Fibroblast of lung (primary cell): ENCODE data around the gene TMEM161B. TPM values are rescaled to one million over a fixed set of nuclear protein-coding genes. Genes with fewer than 3 reads are reported as not detected.

Experiments used
- DNase-seq, 2 donors: peaks; one replicate each; pipeline versions ENCODE4 v3.0.0 to v3.0.0-alpha.2; 2010; ENCODE audit warnings: low read depth in 2 of 2
- H2AFZ ChIP-seq: 2 replicates; pipeline ENCODE4 v1.5.1; 2012; ENCODE audit warnings: low read length, control low read depth, inconsistent platforms
- H3K27ac ChIP-seq: 2 replicates; pipeline ENCODE4 v1.5.1; 2011; ENCODE audit warnings: low read length, control low read depth; ENCODE audit not compliant: insufficient read depth
- H3K27me3 ChIP-seq: 2 replicates; pipeline ENCODE4 v1.5.1; 2011; ENCODE audit warnings: mild to moderate bottlenecking, low read length; ENCODE audit not compliant: control insufficient read depth, insufficient read depth
- H3K36me3 ChIP-seq: 2 replicates; pipeline ENCODE4 v1.5.1; 2011; ENCODE audit warnings: low read length; ENCODE audit not compliant: control insufficient read depth, insufficient read depth
- H3K4me1 ChIP-seq: 2 replicates; pipeline ENCODE4 v1.5.1; 2011; ENCODE audit warnings: low read length; ENCODE audit not compliant: control insufficient read depth, insufficient read depth; ENCODE audit errors: extremely low read depth
- H3K4me2 ChIP-seq: 2 replicates; pipeline ENCODE4 v1.5.1; 2011; ENCODE audit warnings: low read length, control low read depth; ENCODE audit not compliant: insufficient read depth; ENCODE audit errors: extremely low read depth
- H3K4me3 ChIP-seq, 4 experiments: fragments of 200-600 bp in 1 of 4; sonication (generic) in 1 of 4; replicated peaks in 1 of 4; 2 replicates each; pipeline ENCODE4 v1.5.1; 2011 to 2016; ENCODE audit warnings: low read length in 4 of 4, low read depth in 3 of 4, mild to moderate bottlenecking in 3 of 4, control low read depth in 2 of 4, inconsistent platforms in 1 of 4, mixed read lengths in 1 of 4; ENCODE audit not compliant: insufficient read depth in 1 of 4; ENCODE audit errors: control extremely low read depth in 1 of 4
- H3K79me2 ChIP-seq: 2 replicates; pipeline ENCODE4 v1.5.1; 2012; ENCODE audit warnings: mild to moderate bottlenecking, low read length, inconsistent platforms; ENCODE audit not compliant: control insufficient read depth, insufficient read depth
- H3K9ac ChIP-seq: 2 replicates; pipeline ENCODE4 v1.5.1; 2011; ENCODE audit warnings: mild to moderate bottlenecking, low read length, control low read depth; ENCODE audit not compliant: insufficient read depth
- H3K9me3 ChIP-seq: 2 replicates; pipeline ENCODE4 v1.5.1; 2012; ENCODE audit warnings: low read depth, low read length; ENCODE audit not compliant: control insufficient read depth, insufficient read depth
- H4K20me1 ChIP-seq: 2 replicates; pipeline ENCODE4 v1.5.1; 2011; ENCODE audit warnings: low read length; ENCODE audit not compliant: control insufficient read depth, insufficient read depth; ENCODE audit errors: extremely low read depth
- CTCF ChIP-seq, 2 donors: IDR thresholded peaks in 1 of 2; conservative IDR thresholded peaks in 1 of 2; 1 replicate in 1 of 2; 2 replicates in 1 of 2; pipeline ENCODE4 v1.5.1; 2011 to 2012; ENCODE audit warnings: low read length in 2 of 2, control low read depth in 1 of 2, inconsistent platforms in 1 of 2, low read depth in 1 of 2, mild to moderate bottlenecking in 1 of 2
- EZH2 ChIP-seq: IDR thresholded peaks from 2 replicates; pipeline ENCODE4 v1.5.1; 2012; ENCODE audit warnings: low read length, control low read depth, mild to moderate bottlenecking; ENCODE audit errors: missing control alignments
- polyA plus RNA-seq, 2 donors: library from polyadenylated mRNA; depleted of rRNA in 1 of 2; stranded (reverse) in 1 of 2; unstranded in 1 of 2; fragments of >200 nt; gene quantifications; 2 replicates each; pipeline ENCODE4 v1.2.1, GENCODE V29; 2011 to 2012; ENCODE audit warnings: missing spikeins in 1 of 2
- total RNA-seq: library from RNA; depleted of rRNA; stranded (reverse); fragments of >200 nt; gene quantifications from 2 replicates; pipeline ENCODE4 v1.2.1, GENCODE V29; 2014

TMEM161B gene
- total and polyA plus RNA-seq, 2 donors (not counting 1 experiment from before 2014, with no cell fraction given) = 11.5 to 18.3 TPM

- Histone ChIP-seq H3K27me3 (no peaks in the 10 kb centered on the region), H3K79me2 (peaks cover 23% of the 10 kb centered on the region), H3K9ac (no peak overlapping the region), H3K4me3 (no peak overlapping the region), H3K4me2 (no peak overlapping the region), H3K27ac (no peak overlapping the region), H4K20me1 (no peaks in the 10 kb centered on the region), H3K9me3 (no peaks in the 10 kb centered on the region), H3K4me1 (no peaks in the 10 kb centered on the region), H3K36me3 (no peaks in the 10 kb centered on the region), H2AFZ (no peak overlapping the region)
- DNase-seq = no peak
- TF ChIP-seq CTCF (conservative IDR thresholded peaks at IDR 0.05 in 1 of 2, IDR thresholded peaks at IDR 0.05 in 1 of 2; ENCODE audit: low read depth in 1 of 2, low read length in 2 of 2) (no peak), EZH2 (no peak)
Measured at GRCh38 chr5:88250010-88250409, 18.6 kb downstream of the TMEM161B start.

- H3K4me3 ChIP-seq = no peak overlapping the region
- H3K36me3 ChIP-seq = no peaks in the 10 kb centered on the region
- H3K27ac ChIP-seq = no peak overlapping the region
- no peaks in the 10 kb centered on the region for H4K20me1 ChIP-seq
- H3K27me3 ChIP-seq = no peaks in the 10 kb centered on the region
- H3K4me1 ChIP-seq = no peaks in the 10 kb centered on the region
- DNase-seq = no peak
- no peak overlapping the region for H2AFZ ChIP-seq
- peaks cover 19% of the 10 kb centered on the region for H3K79me2 ChIP-seq
- H3K9me3 ChIP-seq = no peaks in the 10 kb centered on the region
- no peak overlapping the region for H3K9ac ChIP-seq
- TF ChIP-seq CTCF (conservative IDR thresholded peaks at IDR 0.05 in 1 of 2, IDR thresholded peaks at IDR 0.05 in 1 of 2; ENCODE audit: low read depth in 1 of 2, low read length in 2 of 2) (no peak), EZH2 (no peak)
- no peak overlapping the region for H3K4me2 ChIP-seq
Measured at GRCh38 chr5:88248743-88249540, 19.7 kb downstream of the TMEM161B start.

GRCh38 chr5:88248094-88248493, 20.6 kb downstream of the TMEM161B start:
- no peak for TF ChIP-seq EZH2
- no peak for TF ChIP-seq CTCF (conservative IDR thresholded peaks at IDR 0.05 in 1 of 2, IDR thresholded peaks at IDR 0.05 in 1 of 2; ENCODE audit: low read depth in 1 of 2, low read length in 2 of 2)
- no peak overlapping the region for H2AFZ ChIP-seq
- DNase-seq = no peak
- no peaks in the 10 kb centered on the region for H3K27me3 ChIP-seq
- no peak overlapping the region for H3K4me2 ChIP-seq
- H3K27ac ChIP-seq = no peak overlapping the region
- H4K20me1 ChIP-seq = no peaks in the 10 kb centered on the region
- H3K4me1 ChIP-seq = no peaks in the 10 kb centered on the region
- no peaks in the 10 kb centered on the region for H3K36me3 ChIP-seq
- no peak overlapping the region for H3K4me3 ChIP-seq
- H3K9me3 ChIP-seq = no peaks in the 10 kb centered on the region
- no peak overlapping the region for H3K9ac ChIP-seq
- peaks cover 16% of the 10 kb centered on the region for H3K79me2 ChIP-seq
